ENCODE measurements around the gene SEMA4D. TPM values are rescaled to one million over a fixed set of nuclear protein-coding genes. Genes with fewer than 3 reads are reported as not detected.
A peak's percentile ranks its signal among the peaks of the same experiment; 100 is the strongest.

Gene SEMA4D
- total and polyA plus RNA-seq, 7 donors = 1.4 to 35.1 (median 4.6) TPM

DNA sequence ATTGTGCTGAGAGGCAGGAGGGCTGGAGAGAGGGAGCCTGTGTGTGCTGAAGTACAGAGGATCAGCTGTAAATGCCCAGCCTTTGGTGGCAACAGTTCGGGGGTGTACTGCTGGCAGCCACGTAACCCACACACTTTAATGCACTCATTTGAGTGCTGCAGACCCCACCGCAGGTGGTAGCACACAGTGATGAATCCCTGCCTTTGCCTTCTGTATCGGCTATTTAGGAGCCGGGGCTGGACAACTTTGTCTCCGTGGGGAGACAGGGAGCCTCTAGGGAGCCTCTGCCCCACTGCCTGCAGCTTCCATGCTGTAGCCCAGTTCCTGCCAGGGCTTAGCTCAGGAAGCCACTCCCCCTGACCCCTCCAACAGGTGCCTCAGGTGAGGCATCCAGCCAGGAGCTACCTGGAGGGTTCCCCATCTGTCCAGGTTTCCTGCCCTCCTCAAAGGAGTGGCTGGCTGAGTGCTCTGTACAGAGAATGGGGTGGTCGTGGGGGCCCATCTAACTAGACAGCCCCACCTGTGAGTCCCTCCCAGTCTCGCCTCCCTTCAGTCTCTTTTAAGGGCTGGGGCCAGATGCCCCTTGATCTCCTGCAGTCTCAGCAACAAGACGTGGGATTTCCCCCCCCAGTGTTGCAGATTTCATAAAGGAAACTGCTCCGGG, 135.1 kb downstream of the SEMA4D start:
- intact Hi-C loops (cut with DNase I) = no loop called here
- peaks cover 0 to 8% (median 0%) of the 10 kb centered on the region in 4 donors for H3K4me1 ChIP-seq
- TF ChIP-seq POLR2AphosphoS5 (IDR thresholded peaks at IDR 0.05) (no peak), POLR2A (IDR thresholded peaks at IDR 0.05) (no peak), EP300 (IDR thresholded peaks at IDR 0.05) (no peak)
- TF ChIP-seq, protein P1, sequence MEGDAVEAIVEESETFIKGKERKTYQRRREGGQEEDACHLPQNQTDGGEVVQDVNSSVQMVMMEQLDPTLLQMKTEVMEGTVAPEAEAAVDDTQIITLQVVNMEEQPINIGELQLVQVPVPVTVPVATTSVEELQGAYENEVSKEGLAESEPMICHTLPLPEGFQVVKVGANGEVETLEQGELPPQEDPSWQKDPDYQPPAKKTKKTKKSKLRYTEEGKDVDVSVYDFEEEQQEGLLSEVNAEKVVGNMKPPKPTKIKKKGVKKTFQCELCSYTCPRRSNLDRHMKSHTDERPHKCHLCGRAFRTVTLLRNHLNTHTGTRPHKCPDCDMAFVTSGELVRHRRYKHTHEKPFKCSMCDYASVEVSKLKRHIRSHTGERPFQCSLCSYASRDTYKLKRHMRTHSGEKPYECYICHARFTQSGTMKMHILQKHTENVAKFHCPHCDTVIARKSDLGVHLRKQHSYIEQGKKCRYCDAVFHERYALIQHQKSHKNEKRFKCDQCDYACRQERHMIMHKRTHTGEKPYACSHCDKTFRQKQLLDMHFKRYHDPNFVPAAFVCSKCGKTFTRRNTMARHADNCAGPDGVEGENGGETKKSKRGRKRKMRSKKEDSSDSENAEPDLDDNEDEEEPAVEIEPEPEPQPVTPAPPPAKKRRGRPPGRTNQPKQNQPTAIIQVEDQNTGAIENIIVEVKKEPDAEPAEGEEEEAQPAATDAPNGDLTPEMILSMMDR (IDR thresholded peaks at IDR 0.05) = no peak
- no peak overlapping the region for H3K4me3 ChIP-seq
- H3K9me3 ChIP-seq = no peaks in the 10 kb centered on the region
- H3K27ac ChIP-seq = no peak overlapping the region
- DNase-seq = peak; percentile 47
- WGBS, 2 donors = 89 to 91% methylated on average over 10 of the region's 10 CpGs
- no peaks in the 10 kb centered on the region for H3K27me3 ChIP-seq
- H3K36me3 ChIP-seq = peaks cover 14 to 50% (median 33%) of the 10 kb centered on the region in 4 donors

DNA sequence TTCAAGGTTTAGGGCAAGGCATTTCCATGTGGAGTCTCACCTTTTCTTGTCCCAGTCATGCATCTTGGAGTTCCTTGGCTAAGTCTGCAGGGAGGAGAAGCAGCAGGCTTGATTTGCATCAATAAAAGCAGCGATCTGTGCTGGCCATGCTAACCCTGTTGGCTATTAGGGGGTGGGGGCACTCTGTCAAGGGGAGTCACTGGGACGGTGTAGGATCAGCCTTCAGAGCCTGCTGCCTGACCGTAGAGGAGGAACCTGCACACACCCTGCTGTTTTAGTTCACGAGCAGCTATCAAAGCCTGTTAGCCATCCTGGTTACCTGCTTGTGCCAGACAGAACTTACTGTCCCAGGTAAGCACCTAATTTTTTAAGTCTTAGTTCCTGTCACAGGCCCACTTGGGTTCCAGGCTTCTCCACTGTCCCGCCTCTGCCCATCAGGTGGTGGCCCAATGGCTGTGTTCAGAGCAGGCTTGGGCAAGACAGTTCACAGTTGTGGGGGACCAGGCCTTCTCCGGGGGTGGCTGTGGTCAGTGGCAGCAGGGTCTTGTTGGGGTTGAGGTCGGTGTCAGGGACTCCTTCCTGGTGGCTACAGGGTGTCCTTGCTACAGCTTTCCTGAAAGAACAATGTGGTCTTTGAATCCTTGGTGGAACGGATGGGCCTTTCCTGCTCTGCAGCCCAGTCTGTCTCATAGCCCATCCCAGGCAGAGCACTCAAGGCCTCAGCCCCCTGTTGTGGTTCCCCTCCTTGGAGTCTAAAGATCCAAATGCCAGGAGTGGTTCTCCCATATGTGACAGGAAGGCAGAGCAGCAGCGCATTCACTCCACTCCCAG, 135.9 kb downstream of the SEMA4D start:
- no peak overlapping the region for H3K4me3 ChIP-seq
- DNase-seq = peak; percentile 59
- peaks cover 0 to 8% (median 0%) of the 10 kb centered on the region in 4 donors for H3K4me1 ChIP-seq
- intact Hi-C loops (cut with DNase I) = no loop called here
- H3K27me3 ChIP-seq = no peaks in the 10 kb centered on the region
- TF ChIP-seq, protein P1 (IDR thresholded peaks at IDR 0.05) = no peak
- TF ChIP-seq POLR2AphosphoS5 (IDR thresholded peaks at IDR 0.05) = no peak
- no peak for TF ChIP-seq POLR2A (IDR thresholded peaks at IDR 0.05)
- no peak for TF ChIP-seq EP300 (IDR thresholded peaks at IDR 0.05)
- H3K36me3 ChIP-seq = peaks cover 21 to 57% (median 41%) of the 10 kb centered on the region in 4 donors
- 90 to 91% methylated on average over 9 of the region's 9 CpGs for WGBS, 2 donors
- no peak overlapping the region for H3K27ac ChIP-seq
- no peaks in the 10 kb centered on the region for H3K9me3 ChIP-seq

DNA sequence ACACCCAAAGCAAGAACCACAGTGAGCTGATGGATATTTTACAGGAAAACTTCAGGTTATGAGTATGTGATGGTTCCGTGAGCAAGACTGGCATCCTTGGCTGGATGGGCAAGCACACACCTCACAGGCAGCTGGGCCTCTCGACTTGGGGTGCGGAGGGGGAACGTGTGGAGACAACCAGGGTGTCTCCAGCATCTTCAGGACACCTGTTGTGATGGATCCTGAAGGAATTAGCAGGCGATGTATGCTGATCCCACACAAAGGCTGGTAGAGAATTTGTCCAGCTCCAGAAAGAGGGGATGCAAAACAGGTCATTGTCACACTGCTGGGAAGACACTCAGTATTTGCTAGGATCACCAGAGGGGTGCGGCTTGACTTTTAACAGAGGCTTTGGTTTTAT, 136.9 kb downstream of the SEMA4D start:
- 95% methylated on average over 6 of the region's 6 CpGs for WGBS, 2 donors
- Histone ChIP-seq H3K27ac (no peak overlapping the region), H3K4me1 (peaks cover 0 to 8% (median 0%) of the 10 kb centered on the region in 4 donors), H3K27me3 (no peaks in the 10 kb centered on the region), H3K36me3 (peaks cover 25 to 67% (median 46%) of the 10 kb centered on the region in 4 donors), H3K4me3 (no peak overlapping the region), H3K9me3 (no peaks in the 10 kb centered on the region)
- peak; percentile 17 for DNase-seq
- intact Hi-C loops (cut with DNase I) = no loop called here
- TF ChIP-seq, protein P1 (IDR thresholded peaks at IDR 0.05) = no peak
- no peak for TF ChIP-seq POLR2AphosphoS5 (IDR thresholded peaks at IDR 0.05)
- TF ChIP-seq EP300 (IDR thresholded peaks at IDR 0.05) = no peak
- TF ChIP-seq POLR2A (IDR thresholded peaks at IDR 0.05) = no peak

DNA sequence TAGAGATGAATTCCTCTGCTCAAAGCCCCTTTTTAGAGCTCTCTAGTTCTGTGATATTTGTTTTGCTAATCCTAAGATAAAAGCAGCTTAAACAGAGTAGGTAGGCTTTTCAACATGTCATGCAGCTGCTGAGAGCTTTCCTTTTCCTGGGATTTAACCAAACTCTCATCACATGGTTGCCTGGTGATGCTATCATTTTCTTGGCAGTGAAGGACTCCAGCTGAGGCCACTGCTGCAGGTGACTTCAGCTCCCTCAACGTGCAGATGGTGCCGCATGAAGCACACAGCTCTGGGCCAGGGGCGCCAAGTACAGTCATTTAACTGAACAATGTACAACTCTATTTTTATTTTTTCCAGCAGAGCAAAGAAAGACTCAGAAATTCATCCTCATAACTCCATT, 137.4 kb downstream of the SEMA4D start:
- no peak overlapping the region for H3K27ac ChIP-seq
- H3K36me3 ChIP-seq = peaks cover 25 to 73% (median 46%) of the 10 kb centered on the region in 4 donors
- TF ChIP-seq POLR2A (IDR thresholded peaks at IDR 0.05) = no peak
- TF ChIP-seq POLR2AphosphoS5 (IDR thresholded peaks at IDR 0.05) = no peak
- TF ChIP-seq, protein P1 (IDR thresholded peaks at IDR 0.05) = no peak
- TF ChIP-seq EP300 (IDR thresholded peaks at IDR 0.05) = no peak
- DNase-seq = peak; percentile 42
- H3K27me3 ChIP-seq = no peaks in the 10 kb centered on the region
- 85 to 88% methylated on average over 3 of the region's 3 CpGs for WGBS, 2 donors
- intact Hi-C loops (cut with DNase I) = no loop called here
- H3K9me3 ChIP-seq = no peaks in the 10 kb centered on the region
- no peak overlapping the region for H3K4me3 ChIP-seq
- H3K4me1 ChIP-seq = peaks cover 0 to 8% (median 0%) of the 10 kb centered on the region in 4 donors
